DOHH2 (cell line): ENCODE data around the gene ZNF503.

Experiments used
- CTCF ChIP-seq: fragments of 200-600 bp; sonication (generic); IDR thresholded peaks from one replicate; pipeline ENCODE4 v1.5.1; 2014; ENCODE audit warnings: antibody characterized with exemption, mild to moderate bottlenecking, low read depth, low read length; ENCODE audit not compliant: poor library complexity, severe bottlenecking
- EZH2phosphoT487 ChIP-seq: fragments of 200-600 bp; sonication (generic); IDR thresholded peaks from 2 replicates; pipeline ENCODE4 v1.6.1; 2017; ENCODE audit warnings: borderline replicate concordance, mild to moderate bottlenecking, antibody characterized with exemption, low read length, moderate library complexity, mixed read lengths

- no peak for TF ChIP-seq CTCF
- no peak for TF ChIP-seq EZH2phosphoT487
These were observed 48.9 kb downstream of the ZNF503 start for GRCh38 chr10:75352650-75353049.
